DND-41 (cell line): ENCODE results near the gene PDIA5.

Experiments used
- ATAC-seq: fragments of 200-7000 bp; cut with Tn5 transposase; 3 replicates; pipeline ENCODE4 v1.9.1; 2021; ENCODE audit warnings: low read depth; ENCODE audit not compliant: insufficient read depth
- DNase-seq: peaks from one replicate; pipeline ENCODE4 v3.0.0-alpha.2; 2020
- H2AFZ ChIP-seq: 2 replicates; pipeline ENCODE4 v1.6.0; 2012; ENCODE audit warnings: low read depth, low read length
- H3K27ac ChIP-seq: 2 replicates; pipeline ENCODE4 v1.5.1; 2012; ENCODE audit warnings: low read length, inconsistent platforms
- H3K27me3 ChIP-seq: fragments of 200-600 bp; sonication (generic); 2 replicates; pipeline ENCODE4 v1.6.0; 2012; ENCODE audit warnings: low read length, mild to moderate bottlenecking, inconsistent platforms; ENCODE audit not compliant: insufficient read depth, poor library complexity
- H3K36me3 ChIP-seq: 2 replicates; pipeline ENCODE4 v1.5.1; 2012; ENCODE audit warnings: low read length, inconsistent platforms; ENCODE audit not compliant: insufficient read depth
- H3K4me1 ChIP-seq: 2 replicates; pipeline ENCODE4 v1.5.1; 2012; ENCODE audit warnings: mild to moderate bottlenecking, low read length; ENCODE audit not compliant: insufficient read depth
- H3K4me2 ChIP-seq: 2 replicates; pipeline ENCODE4 v1.6.0; 2012; ENCODE audit warnings: mild to moderate bottlenecking, moderate library complexity, low read length, inconsistent platforms; ENCODE audit not compliant: insufficient read depth
- H3K4me3 ChIP-seq, 2 experiments: fragments of 200-600 bp in 1 of 2; shearing (Covaris generic) in 1 of 2; 2 replicates each; pipeline ENCODE4 v1.5.1; 2012 to 2016; ENCODE audit warnings: inconsistent platforms in 2 of 2, low read length in 2 of 2, mild to moderate bottlenecking in 2 of 2, low read depth in 1 of 2, moderate library complexity in 1 of 2
- H3K79me2 ChIP-seq: 2 replicates; pipeline ENCODE4 v1.6.0; 2012; ENCODE audit warnings: low read length, inconsistent platforms; ENCODE audit not compliant: insufficient read depth
- H3K9ac ChIP-seq: 2 replicates; pipeline ENCODE4 v1.6.0; 2012; ENCODE audit warnings: low read depth, mild to moderate bottlenecking, inconsistent platforms, low read length, moderate library complexity
- H3K9me3 ChIP-seq: 2 replicates; pipeline ENCODE4 v1.5.1; 2012; ENCODE audit warnings: low read length, moderate library complexity, mild to moderate bottlenecking, inconsistent platforms; ENCODE audit not compliant: insufficient read depth, severe bottlenecking
- H4K20me1 ChIP-seq: 2 replicates; pipeline ENCODE4 v1.6.0; 2012; ENCODE audit warnings: low read length; ENCODE audit not compliant: insufficient read depth
- EZH2 ChIP-seq: IDR thresholded peaks from 3 replicates; pipeline ENCODE4 v1.6.1; 2012; ENCODE audit warnings: borderline replicate concordance, low read depth, mild to moderate bottlenecking, moderate library complexity, low read length, inconsistent platforms; ENCODE audit not compliant: severe bottlenecking
- TF ChIP-seq, protein P1 (sequence below): IDR thresholded peaks from 2 replicates; pipeline ENCODE4 v1.5.1; 2012; ENCODE audit warnings: borderline replicate concordance, low read length, moderate library complexity, mild to moderate bottlenecking; ENCODE audit not compliant: poor library complexity, severe bottlenecking; ENCODE audit errors: extremely low read depth

PDIA5 gene

DNA sequence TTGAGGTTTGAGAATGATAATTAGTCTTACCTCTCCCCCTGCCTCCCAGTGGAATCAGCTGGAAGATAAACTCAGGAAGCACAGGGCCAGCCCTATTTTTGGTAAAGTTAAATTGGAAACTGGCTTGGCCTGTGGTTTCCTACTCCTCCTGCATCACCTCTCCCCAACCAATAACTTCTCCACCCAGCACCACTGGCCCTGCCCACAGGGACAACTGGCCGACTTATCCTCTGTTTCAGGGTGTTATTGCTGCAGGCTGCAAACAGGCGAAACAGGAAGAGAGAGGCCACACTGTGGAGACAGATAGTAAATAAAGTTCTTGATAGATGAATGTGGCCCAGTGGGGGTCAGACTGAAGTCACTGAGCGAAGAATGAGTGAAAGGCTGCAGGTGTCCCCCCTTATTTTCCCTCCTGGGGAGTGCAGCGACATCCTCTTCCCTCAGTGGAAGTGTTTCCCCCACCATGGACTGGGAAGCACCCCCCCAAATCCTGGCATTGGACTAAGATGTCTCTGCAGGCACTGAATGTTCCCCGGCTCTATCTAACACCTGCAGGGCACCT, 47.1 kb downstream of the PDIA5 start:
- ATAC-seq: no peak
- no peaks in the 10 kb centered on the region for H3K27me3 ChIP-seq
- H4K20me1 ChIP-seq: no peaks in the 10 kb centered on the region
- H3K9me3 ChIP-seq: no peaks in the 10 kb centered on the region
- no peaks in the 10 kb centered on the region for H3K79me2 ChIP-seq
- no peak overlapping the region for H2AFZ ChIP-seq
- no peaks in the 10 kb centered on the region for H3K4me1 ChIP-seq
- TF ChIP-seq EZH2: no peak
- TF ChIP-seq, protein P1, sequence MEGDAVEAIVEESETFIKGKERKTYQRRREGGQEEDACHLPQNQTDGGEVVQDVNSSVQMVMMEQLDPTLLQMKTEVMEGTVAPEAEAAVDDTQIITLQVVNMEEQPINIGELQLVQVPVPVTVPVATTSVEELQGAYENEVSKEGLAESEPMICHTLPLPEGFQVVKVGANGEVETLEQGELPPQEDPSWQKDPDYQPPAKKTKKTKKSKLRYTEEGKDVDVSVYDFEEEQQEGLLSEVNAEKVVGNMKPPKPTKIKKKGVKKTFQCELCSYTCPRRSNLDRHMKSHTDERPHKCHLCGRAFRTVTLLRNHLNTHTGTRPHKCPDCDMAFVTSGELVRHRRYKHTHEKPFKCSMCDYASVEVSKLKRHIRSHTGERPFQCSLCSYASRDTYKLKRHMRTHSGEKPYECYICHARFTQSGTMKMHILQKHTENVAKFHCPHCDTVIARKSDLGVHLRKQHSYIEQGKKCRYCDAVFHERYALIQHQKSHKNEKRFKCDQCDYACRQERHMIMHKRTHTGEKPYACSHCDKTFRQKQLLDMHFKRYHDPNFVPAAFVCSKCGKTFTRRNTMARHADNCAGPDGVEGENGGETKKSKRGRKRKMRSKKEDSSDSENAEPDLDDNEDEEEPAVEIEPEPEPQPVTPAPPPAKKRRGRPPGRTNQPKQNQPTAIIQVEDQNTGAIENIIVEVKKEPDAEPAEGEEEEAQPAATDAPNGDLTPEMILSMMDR: no peak
- no peak overlapping the region for H3K9ac ChIP-seq
- H3K27ac ChIP-seq: no peak overlapping the region
- peaks cover 38% of the 10 kb centered on the region for H3K36me3 ChIP-seq
- no peak overlapping the region for H3K4me2 ChIP-seq
- H3K4me3 ChIP-seq: no peak overlapping the region
- no peak for DNase-seq

DNA sequence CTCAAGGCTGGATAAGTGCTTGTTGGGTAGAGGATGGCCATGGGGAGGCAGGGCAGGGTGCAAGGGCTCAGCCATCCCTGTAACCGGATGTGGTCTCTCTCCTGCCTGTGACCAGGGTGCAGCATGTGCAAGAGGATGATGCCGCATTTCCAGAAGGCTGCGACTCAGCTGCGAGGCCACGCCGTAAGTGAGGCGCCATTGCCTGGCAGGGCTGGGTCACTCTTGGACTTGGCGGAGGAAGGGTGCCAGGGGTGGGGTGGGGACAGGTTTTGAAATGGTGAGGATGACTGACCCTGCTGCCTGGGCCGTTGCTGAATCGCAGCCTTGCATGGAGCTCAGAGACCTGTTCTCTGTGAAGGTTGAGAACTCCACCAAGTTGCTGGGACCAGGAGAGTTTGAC, 49.3 kb downstream of the PDIA5 start:
- Histone ChIP-seq H3K4me3 (no peak overlapping the region), H3K4me1 (no peaks in the 10 kb centered on the region), H3K4me2 (no peak overlapping the region), H3K9me3 (no peaks in the 10 kb centered on the region), H3K36me3 (peaks cover 39% of the 10 kb centered on the region), H3K79me2 (no peaks in the 10 kb centered on the region), H3K27ac (no peak overlapping the region), H4K20me1 (no peaks in the 10 kb centered on the region), H3K27me3 (no peaks in the 10 kb centered on the region), H2AFZ (no peak overlapping the region), H3K9ac (no peak overlapping the region)
- TF ChIP-seq, protein P1: no peak
- TF ChIP-seq EZH2: no peak
- DNase-seq (no peak), ATAC-seq (no peak)

DNA sequence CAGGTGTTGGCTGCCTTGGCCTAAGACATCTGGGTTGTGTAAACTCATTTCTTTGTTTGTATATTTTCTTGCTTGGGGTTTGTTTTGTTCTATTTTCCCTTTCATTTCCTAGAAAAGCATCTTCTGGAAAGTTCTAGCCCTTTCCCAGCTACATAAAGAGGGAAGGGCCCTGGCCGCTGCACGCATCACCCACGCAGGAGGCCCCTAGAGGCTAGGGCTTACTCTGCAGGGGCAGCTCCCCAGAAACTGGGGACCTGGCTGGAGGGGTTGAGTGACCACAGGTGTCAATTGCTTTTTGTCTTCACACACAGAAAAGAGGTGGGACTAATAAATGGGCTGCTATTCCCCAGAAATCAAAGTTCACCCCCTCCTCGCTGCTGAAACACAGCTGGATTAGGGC, 52.6 kb downstream of the PDIA5 start:
- Histone ChIP-seq H3K4me2 (no peak overlapping the region), H3K79me2 (no peaks in the 10 kb centered on the region), H4K20me1 (no peaks in the 10 kb centered on the region), H2AFZ (no peak overlapping the region), H3K4me3 (no peak overlapping the region), H3K9ac (no peak overlapping the region), H3K4me1 (no peaks in the 10 kb centered on the region), H3K27ac (no peak overlapping the region), H3K9me3 (no peaks in the 10 kb centered on the region), H3K27me3 (no peaks in the 10 kb centered on the region), H3K36me3 (peaks cover 52% of the 10 kb centered on the region)
- ATAC-seq (no peak), DNase-seq (no peak)
- TF ChIP-seq EZH2: no peak
- TF ChIP-seq, protein P1: no peak

DNA sequence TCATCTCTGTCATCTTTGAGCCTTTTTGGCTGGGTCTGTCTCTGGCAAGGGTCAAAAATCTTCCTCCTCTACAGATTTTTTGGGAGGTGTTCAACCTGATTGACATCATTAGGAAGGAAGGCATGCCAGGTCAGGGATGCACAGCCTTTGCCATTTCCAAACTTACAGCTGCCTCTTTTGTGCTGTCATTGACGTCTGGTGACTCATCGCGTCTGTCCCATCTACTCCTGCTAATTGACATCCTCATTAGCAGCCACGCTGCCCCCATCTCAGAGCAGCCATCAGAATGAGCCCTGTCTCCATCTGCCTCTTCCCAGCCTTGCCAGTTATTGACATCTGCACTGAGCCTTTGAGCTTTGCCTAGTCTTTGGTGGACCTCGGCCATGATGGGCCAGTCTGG, 53.0 kb downstream of the PDIA5 start:
- no peaks in the 10 kb centered on the region for H4K20me1 ChIP-seq
- ATAC-seq (no peak), DNase-seq (no peak)
- H2AFZ ChIP-seq: no peak overlapping the region
- H3K4me2 ChIP-seq: no peak overlapping the region
- H3K9ac ChIP-seq: no peak overlapping the region
- H3K4me3 ChIP-seq: no peak overlapping the region
- peaks cover 56% of the 10 kb centered on the region for H3K36me3 ChIP-seq
- H3K79me2 ChIP-seq: no peaks in the 10 kb centered on the region
- no peaks in the 10 kb centered on the region for H3K4me1 ChIP-seq
- H3K27me3 ChIP-seq: no peaks in the 10 kb centered on the region
- H3K9me3 ChIP-seq: no peaks in the 10 kb centered on the region
- TF ChIP-seq, protein P1: no peak
- no peak for TF ChIP-seq EZH2
- H3K27ac ChIP-seq: no peak overlapping the region
